Measurements from ENCODE around the gene FBLN1. TPM values are rescaled to one million over a fixed set of nuclear protein-coding genes. Genes with fewer than 3 reads are reported as not detected.

The FBLN1 gene
- total and polyA plus RNA-seq, 8 donors = 38.8 to 416 (median 114) TPM

- intact Hi-C loops (cut with DNase I; ENCODE audit: low total_unique reads) = no loop called here
- TF ChIP-seq POLR2A (IDR thresholded peaks at IDR 0.05) = no peak
- WGBS, 5 donors = 81 to 91% (median 86%) methylated on average over 7 of the region's 7 CpGs
- no peak for DNase-seq
- peaks cover 0 to 7% (median 0%) of the 10 kb centered on the region in 3 donors for H3K27me3 ChIP-seq
- no peaks in the 10 kb centered on the region for H3K9me3 ChIP-seq
- H3K4me3 ChIP-seq = no peak overlapping the region
- H3K4me1 ChIP-seq = no peaks in the 10 kb centered on the region
- no peak overlapping the region for H3K27ac ChIP-seq
- no peaks in the 10 kb centered on the region for H3K36me3 ChIP-seq
These were observed 25.1 kb upstream of the FBLN1 start for GRCh38 chr22:45477366-45478107.

GRCh38 chr22:45478108-45478771 lies 24.4 kb upstream of the FBLN1 start:
- intact Hi-C loops (cut with DNase I; ENCODE audit: low total_unique reads) = no loop called here
- Histone ChIP-seq H3K27ac (no peak overlapping the region), H3K9me3 (no peaks in the 10 kb centered on the region), H3K27me3 (peaks cover 0 to 8% (median 0%) of the 10 kb centered on the region in 3 donors), H3K4me3 (no peak overlapping the region), H3K4me1 (no peaks in the 10 kb centered on the region), H3K36me3 (no peaks in the 10 kb centered on the region)
- DNase-seq = peak in 1 of 2 donors; percentile 46
- 75 to 87% (median 78%) methylated on average over 10 to 11 of the region's 11 CpGs for WGBS, 5 donors
- TF ChIP-seq POLR2A (IDR thresholded peaks at IDR 0.05) = no peak
- TF ChIP-seq EP300 (IDR thresholded peaks at IDR 0.05) = no peak
- TF ChIP-seq POLR2AphosphoS5 (IDR thresholded peaks at IDR 0.05) = no peak
- no peak for TF ChIP-seq CTCF (IDR thresholded peaks at IDR 0.05)

GRCh38 chr22:45480717-45481116 lies 22.0 kb upstream of the FBLN1 start:
- 74 to 84% (median 81%) methylated on average over 3 of the region's 3 CpGs for WGBS, 5 donors
- Histone ChIP-seq H3K9me3 (no peaks in the 10 kb centered on the region), H3K27ac (no peak overlapping the region), H3K36me3 (no peaks in the 10 kb centered on the region), H3K4me1 (no peaks in the 10 kb centered on the region), H3K27me3 (peaks cover 0 to 14% (median 0%) of the 10 kb centered on the region in 3 donors), H3K4me3 (no peak overlapping the region)
- DNase-seq = no peak
- intact Hi-C loops (cut with DNase I; ENCODE audit: low total_unique reads) = no loop called here
- no peak for TF ChIP-seq POLR2AphosphoS5 (IDR thresholded peaks at IDR 0.05)
- no peak for TF ChIP-seq POLR2A (IDR thresholded peaks at IDR 0.05)
- no peak for TF ChIP-seq CTCF (IDR thresholded peaks at IDR 0.05)
- TF ChIP-seq EP300 (IDR thresholded peaks at IDR 0.05) = no peak

- Histone ChIP-seq H3K27me3 (peaks cover 0 to 14% (median 0%) of the 10 kb centered on the region in 3 donors), H3K27ac (no peak overlapping the region), H3K4me1 (no peaks in the 10 kb centered on the region), H3K36me3 (no peaks in the 10 kb centered on the region), H3K4me3 (no peak overlapping the region), H3K9me3 (no peaks in the 10 kb centered on the region)
- 69 to 79% (median 72%) methylated on average over 5 of the region's 5 CpGs for WGBS, 5 donors
- no peak for DNase-seq
- intact Hi-C loops (cut with DNase I; ENCODE audit: low total_unique reads) = no loop called here
- TF ChIP-seq EP300 (IDR thresholded peaks at IDR 0.05) (no peak), POLR2A (IDR thresholded peaks at IDR 0.05) (no peak), CTCF (IDR thresholded peaks at IDR 0.05) (no peak), POLR2AphosphoS5 (IDR thresholded peaks at IDR 0.05) (no peak)
These were observed 21.0 kb upstream of the FBLN1 start for GRCh38 chr22:45481661-45482060.

GRCh38 chr22:45482169-45482568 lies 20.5 kb upstream of the FBLN1 start:
- no peak for DNase-seq
- Histone ChIP-seq H3K4me3 (no peak overlapping the region), H3K36me3 (no peaks in the 10 kb centered on the region), H3K9me3 (no peaks in the 10 kb centered on the region), H3K27me3 (peaks cover 0 to 14% (median 0%) of the 10 kb centered on the region in 3 donors), H3K27ac (no peak overlapping the region), H3K4me1 (no peaks in the 10 kb centered on the region)
- intact Hi-C loops (cut with DNase I; ENCODE audit: low total_unique reads) = no loop called here
- 38 to 60% (median 42%) methylated on average over 2 of the region's 2 CpGs for WGBS, 5 donors
- TF ChIP-seq POLR2AphosphoS5 (IDR thresholded peaks at IDR 0.05) = no peak
- TF ChIP-seq CTCF (IDR thresholded peaks at IDR 0.05) = no peak
- no peak for TF ChIP-seq POLR2A (IDR thresholded peaks at IDR 0.05)
- no peak for TF ChIP-seq EP300 (IDR thresholded peaks at IDR 0.05)

Data from stomach (tissue), 9 donors.